Measurements from ENCODE around the gene EML6. TPM values are rescaled to one million over a fixed set of nuclear protein-coding genes. Genes with fewer than 3 reads are reported as not detected.
A peak's percentile ranks its signal among the peaks of the same experiment; 100 is the strongest.

The EML6 gene
- total RNA-seq (ENCODE audit: unreplicated experiment): 0.90 TPM
- long read RNA-seq: 0 reads

DNA sequence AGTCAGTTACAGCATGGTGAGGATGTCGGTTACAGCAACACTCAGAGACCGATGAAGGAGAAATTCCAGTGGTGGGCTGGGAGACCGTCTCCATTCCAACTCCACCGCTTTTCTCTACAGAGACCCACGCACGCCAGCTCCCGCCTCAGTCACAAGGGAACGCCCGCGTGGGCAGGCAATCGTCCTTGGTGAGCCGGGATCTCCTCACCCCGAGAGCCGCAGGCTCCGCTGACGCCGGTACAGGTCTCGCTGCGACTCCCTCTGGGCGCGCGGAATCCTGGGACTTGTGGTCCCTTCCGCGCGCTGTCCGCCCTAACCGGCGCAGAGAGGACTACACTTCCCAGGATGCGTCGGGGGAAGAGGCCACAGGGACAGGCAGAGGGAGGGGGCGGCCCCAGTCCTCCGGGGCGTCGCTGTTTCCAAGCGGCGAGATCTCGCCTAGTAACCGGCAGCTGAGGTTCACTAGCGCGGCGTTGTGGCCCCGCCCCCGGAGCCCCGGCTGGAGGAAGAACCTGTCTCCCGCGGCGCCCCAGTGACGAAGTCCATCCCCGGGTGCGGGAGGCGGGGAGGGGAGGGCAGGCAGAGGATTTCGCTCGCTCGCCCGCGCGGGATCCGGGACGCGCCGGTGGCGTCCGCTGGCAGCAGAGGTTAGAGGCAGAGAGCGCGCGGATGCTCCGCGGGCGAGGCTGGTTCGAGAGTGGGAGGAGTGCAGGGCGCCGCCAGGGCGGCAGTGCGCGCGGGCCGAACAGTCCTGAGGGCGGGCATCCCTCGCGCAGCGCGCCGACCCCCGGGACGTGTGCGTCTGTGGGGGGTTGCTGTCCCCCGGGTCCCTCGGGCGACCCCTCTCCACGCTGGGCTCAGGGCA, at the start of gene EML6:
EML6 (plus strand) TSS at position 532 of the 865 bp plus-strand sequence. CDS start 1,400 bp downstream, outside the sequence.
- Mint-ChIP-seq H3K36me3 (ENCODE audit: low read depth, unreplicated experiment) (peaks cover 3% of the 10 kb centered on the region), H3K4me1 (ENCODE audit: unreplicated experiment) (peaks cover 11% of the 10 kb centered on the region), H3K9me3 (ENCODE audit: unreplicated experiment) (no peaks in the 10 kb centered on the region), H3K4me3 (ENCODE audit: unreplicated experiment) (peak within 1 kb of the TSS; percentile 91), H3K27me3 (ENCODE audit: unreplicated experiment) (peaks cover 16% of the 10 kb centered on the region), H3K27ac (ENCODE audit: unreplicated experiment) (peak within 1 kb of the TSS; percentile 20)
- TF ChIP-seq, protein P1, sequence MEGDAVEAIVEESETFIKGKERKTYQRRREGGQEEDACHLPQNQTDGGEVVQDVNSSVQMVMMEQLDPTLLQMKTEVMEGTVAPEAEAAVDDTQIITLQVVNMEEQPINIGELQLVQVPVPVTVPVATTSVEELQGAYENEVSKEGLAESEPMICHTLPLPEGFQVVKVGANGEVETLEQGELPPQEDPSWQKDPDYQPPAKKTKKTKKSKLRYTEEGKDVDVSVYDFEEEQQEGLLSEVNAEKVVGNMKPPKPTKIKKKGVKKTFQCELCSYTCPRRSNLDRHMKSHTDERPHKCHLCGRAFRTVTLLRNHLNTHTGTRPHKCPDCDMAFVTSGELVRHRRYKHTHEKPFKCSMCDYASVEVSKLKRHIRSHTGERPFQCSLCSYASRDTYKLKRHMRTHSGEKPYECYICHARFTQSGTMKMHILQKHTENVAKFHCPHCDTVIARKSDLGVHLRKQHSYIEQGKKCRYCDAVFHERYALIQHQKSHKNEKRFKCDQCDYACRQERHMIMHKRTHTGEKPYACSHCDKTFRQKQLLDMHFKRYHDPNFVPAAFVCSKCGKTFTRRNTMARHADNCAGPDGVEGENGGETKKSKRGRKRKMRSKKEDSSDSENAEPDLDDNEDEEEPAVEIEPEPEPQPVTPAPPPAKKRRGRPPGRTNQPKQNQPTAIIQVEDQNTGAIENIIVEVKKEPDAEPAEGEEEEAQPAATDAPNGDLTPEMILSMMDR (IDR thresholded peaks at IDR 0.05; ENCODE audit: unreplicated experiment): peak; percentile 14
- peak; percentile 97 for DNase-seq (ENCODE audit: low spot score)

DNA sequence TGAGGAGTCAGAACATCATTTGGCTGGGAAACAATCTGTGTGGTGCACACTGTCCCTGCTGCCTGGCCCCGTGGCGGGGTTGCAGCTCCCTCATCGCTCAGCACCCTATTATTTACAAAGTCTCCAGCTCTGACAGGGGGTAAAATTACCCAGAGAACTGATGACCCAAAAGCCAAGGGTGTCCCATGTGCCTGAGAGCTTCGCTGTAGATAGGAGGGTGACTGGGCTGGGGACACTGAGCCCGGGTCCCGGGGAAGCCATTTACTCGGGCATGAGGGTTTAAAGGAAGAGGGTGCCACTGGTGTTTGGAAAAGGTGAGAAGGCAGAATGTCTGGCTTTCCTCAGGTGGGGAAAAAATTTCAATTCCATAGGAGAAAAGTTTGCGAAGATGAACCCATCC, 48.2 kb upstream of the EML6 start:
- peaks cover 67% of the 10 kb centered on the region for H3K4me1 Mint-ChIP-seq (ENCODE audit: unreplicated experiment)
- TF ChIP-seq, protein P1 (IDR thresholded peaks at IDR 0.05; ENCODE audit: unreplicated experiment): no peak
- no peak for DNase-seq (ENCODE audit: low spot score)
- no peak overlapping the region for H3K4me3 Mint-ChIP-seq (ENCODE audit: unreplicated experiment)
- no peaks in the 10 kb centered on the region for H3K9me3 Mint-ChIP-seq (ENCODE audit: unreplicated experiment)
- peaks cover 32% of the 10 kb centered on the region for H3K36me3 Mint-ChIP-seq (ENCODE audit: low read depth, unreplicated experiment)
- H3K27ac Mint-ChIP-seq (ENCODE audit: unreplicated experiment): no peak overlapping the region
- peaks cover 21% of the 10 kb centered on the region for H3K27me3 Mint-ChIP-seq (ENCODE audit: unreplicated experiment)

DNA sequence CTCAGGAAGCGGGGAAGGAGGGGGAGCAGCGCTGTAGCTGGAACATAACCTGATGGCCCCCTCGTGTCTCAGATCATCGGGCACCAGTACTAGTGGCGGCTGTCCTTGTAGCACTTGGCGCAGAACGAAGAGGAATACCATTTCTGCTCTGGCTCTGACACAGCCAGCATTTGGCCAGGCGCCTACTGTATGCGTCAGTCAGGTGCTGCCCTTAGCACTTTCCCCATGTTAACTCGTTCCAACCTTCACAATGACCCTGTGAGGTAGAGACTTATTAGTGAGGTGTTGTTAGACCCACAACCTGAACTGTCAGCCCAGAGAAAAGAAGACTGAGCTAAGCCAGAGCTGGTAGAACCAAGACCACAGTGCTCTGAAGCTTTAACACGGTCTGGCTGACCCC, 47.7 kb upstream of the EML6 start:
- TF ChIP-seq, protein P1 (IDR thresholded peaks at IDR 0.05; ENCODE audit: unreplicated experiment): no peak
- Mint-ChIP-seq H3K4me1 (ENCODE audit: unreplicated experiment) (peaks cover 62% of the 10 kb centered on the region), H3K36me3 (ENCODE audit: low read depth, unreplicated experiment) (peaks cover 27% of the 10 kb centered on the region), H3K27ac (ENCODE audit: unreplicated experiment) (no peak overlapping the region), H3K4me3 (ENCODE audit: unreplicated experiment) (peak overlapping the region; percentile 14), H3K9me3 (ENCODE audit: unreplicated experiment) (no peaks in the 10 kb centered on the region), H3K27me3 (ENCODE audit: unreplicated experiment) (peaks cover 19% of the 10 kb centered on the region)
- no peak for DNase-seq (ENCODE audit: low spot score)

- Mint-ChIP-seq H3K36me3 (ENCODE audit: low read depth, unreplicated experiment) (peaks cover 23% of the 10 kb centered on the region), H3K27ac (ENCODE audit: unreplicated experiment) (no peak overlapping the region), H3K27me3 (ENCODE audit: unreplicated experiment) (peaks cover 16% of the 10 kb centered on the region), H3K4me1 (ENCODE audit: unreplicated experiment) (peaks cover 56% of the 10 kb centered on the region), H3K9me3 (ENCODE audit: unreplicated experiment) (no peaks in the 10 kb centered on the region), H3K4me3 (ENCODE audit: unreplicated experiment) (no peak overlapping the region)
- DNase-seq (ENCODE audit: low spot score): no peak
- TF ChIP-seq, protein P1 (IDR thresholded peaks at IDR 0.05; ENCODE audit: unreplicated experiment): no peak
Observed at GRCh38 chr2:54676656-54677055, 46.8 kb upstream of the EML6 start.
